Retinal pigment epithelial cell (primary cell): Measurements from ENCODE around the gene AP1S3.

Experiments
- DNase-seq: peaks from one replicate; pipeline ENCODE4 v3.0.0-alpha.2; 2010; ENCODE audit warnings: low read depth
- H3K4me3 ChIP-seq: 2 replicates; pipeline ENCODE4 v1.5.1; 2011; ENCODE audit warnings: mild to moderate bottlenecking, low read length, control low read depth, moderate library complexity
- CTCF ChIP-seq: conservative IDR thresholded peaks from 2 replicates; pipeline ENCODE4 v1.5.1; 2011; ENCODE audit warnings: low read depth, low read length, control low read depth, inconsistent platforms

AP1S3 gene

GRCh38 chr2:223834431-223834830 is 3.0 kb downstream of the AP1S3 start:
- DNase-seq: no peak
- H3K4me3 ChIP-seq: no peak overlapping the region
- no peak for TF ChIP-seq CTCF

- no peak overlapping the region for H3K4me3 ChIP-seq
- no peak for TF ChIP-seq CTCF
- no peak for DNase-seq
These were observed 5.0 kb downstream of the AP1S3 start for GRCh38 chr2:223832241-223832903.

GRCh38 chr2:223829128-223829527 is 8.3 kb downstream of the AP1S3 start:
- no peak for TF ChIP-seq CTCF
- DNase-seq: no peak
- H3K4me3 ChIP-seq: no peak overlapping the region

GRCh38 chr2:223828314-223828713 is 9.1 kb downstream of the AP1S3 start:
- no peak for DNase-seq
- no peak overlapping the region for H3K4me3 ChIP-seq
- TF ChIP-seq CTCF: no peak

- no peak for TF ChIP-seq CTCF
- DNase-seq: no peak
- H3K4me3 ChIP-seq: no peak overlapping the region
These were observed 10.4 kb downstream of the AP1S3 start for GRCh38 chr2:223826995-223827394.

- no peak for TF ChIP-seq CTCF
- DNase-seq: no peak
- no peak overlapping the region for H3K4me3 ChIP-seq
These were observed 13.1 kb downstream of the AP1S3 start for GRCh38 chr2:223824301-223824700.

GRCh38 chr2:223822818-223823217 is 14.6 kb downstream of the AP1S3 start:
- no peak for TF ChIP-seq CTCF
- no peak for DNase-seq
- no peak overlapping the region for H3K4me3 ChIP-seq
